NCI-H2081 treated with DMSO at 0.1 percent for 48 hours (cell line): Measurements from ENCODE around the gene KRTAP12-2.

ENCODE experiments used
- DNase-seq: peaks from one replicate; lab custom pipeline; 2025; lab: John Stamatoyannopoulos, UW

KRTAP12-2 gene, protein sequence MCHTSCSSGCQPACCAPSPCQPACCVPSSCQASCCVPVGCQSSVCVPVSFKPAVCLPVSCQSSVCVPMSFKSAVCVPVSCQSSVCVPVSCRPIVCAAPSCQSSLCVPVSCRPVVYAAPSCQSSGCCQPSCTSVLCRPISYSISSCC

DNA sequence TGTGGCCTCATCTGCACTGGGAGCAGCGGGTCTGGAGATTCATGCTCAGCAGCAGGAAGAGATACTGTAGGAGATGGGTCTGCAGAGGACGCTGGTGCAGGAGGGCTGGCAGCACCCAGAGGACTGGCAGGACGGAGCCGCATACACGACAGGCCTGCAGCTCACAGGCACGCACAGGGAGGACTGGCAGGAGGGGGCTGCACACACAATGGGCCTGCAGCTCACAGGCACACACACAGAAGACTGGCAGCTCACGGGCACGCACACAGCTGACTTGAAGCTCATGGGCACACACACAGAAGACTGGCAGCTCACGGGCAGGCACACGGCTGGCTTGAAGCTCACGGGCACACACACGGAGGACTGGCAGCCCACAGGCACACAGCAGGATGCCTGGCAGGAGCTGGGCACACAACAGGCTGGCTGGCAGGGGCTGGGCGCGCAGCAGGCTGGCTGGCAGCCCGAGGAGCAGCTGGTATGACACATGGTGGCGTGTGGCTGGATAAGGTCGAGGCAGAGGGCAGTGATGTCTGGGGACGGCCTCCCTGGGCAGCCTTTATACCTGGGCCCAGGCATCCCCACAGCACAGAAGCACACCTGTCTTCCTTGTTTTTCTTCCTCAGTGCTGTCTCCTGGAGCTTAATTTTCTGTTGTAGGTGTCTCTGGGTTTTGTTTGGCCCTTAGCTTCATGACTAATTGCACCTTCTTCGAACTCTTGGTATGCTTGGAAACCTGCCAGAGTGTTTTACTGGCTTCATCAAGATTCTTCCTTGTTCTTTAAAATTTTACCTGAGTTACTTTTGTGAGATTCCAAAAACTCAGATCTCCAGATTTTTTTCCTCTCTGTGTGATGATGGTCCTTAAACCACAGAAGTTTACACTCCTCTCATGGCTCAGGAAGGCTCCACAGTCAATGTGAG is at the start of gene KRTAP12-2:
KRTAP12-2 (minus strand) TSS at position 527 of the 920 bp plus-strand sequence; CDS start at position 486, 41 bp downstream.
- DNase-seq = peak; percentile 1

DNA sequence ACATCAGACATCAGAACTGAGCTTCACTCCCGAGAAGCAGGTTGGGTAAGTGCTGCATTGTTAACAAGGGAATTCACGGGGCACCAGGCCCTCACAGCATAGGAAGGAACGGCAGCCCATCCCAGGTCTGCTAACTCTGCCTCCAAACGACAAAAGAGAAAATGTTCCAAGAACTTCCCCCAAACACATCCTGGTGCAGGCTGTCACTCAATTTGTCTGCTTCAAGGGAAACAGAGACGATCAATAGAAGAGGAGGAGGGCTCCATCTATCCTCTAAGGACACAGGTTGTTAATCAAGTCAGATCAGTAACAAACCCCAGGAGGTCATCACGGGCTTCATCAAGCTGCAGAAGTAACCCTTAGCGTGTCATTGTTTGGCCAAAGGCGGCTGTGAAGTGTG is 48.2 kb upstream of the KRTAP12-2 start:
- no peak for DNase-seq

DNA sequence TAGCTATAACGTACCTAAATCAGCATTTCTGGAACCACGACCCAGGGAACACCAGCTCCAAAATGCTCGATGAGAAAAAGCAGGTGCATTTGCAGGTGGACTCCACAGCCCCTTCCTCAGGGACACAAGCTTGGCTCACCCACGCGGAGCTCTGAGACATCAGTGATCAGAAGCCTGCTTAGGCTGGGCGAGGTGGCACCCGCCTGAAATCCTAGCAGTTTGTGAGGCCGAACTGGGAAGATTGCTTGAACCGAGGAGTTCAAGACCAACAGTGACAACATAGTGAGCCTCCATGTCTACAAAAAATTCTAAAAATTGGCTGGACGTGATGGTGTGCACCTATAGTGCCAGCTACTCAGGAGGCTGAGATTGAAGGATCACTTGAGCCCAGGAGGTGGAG is 47.1 kb upstream of the KRTAP12-2 start:
- no peak for DNase-seq

DNA sequence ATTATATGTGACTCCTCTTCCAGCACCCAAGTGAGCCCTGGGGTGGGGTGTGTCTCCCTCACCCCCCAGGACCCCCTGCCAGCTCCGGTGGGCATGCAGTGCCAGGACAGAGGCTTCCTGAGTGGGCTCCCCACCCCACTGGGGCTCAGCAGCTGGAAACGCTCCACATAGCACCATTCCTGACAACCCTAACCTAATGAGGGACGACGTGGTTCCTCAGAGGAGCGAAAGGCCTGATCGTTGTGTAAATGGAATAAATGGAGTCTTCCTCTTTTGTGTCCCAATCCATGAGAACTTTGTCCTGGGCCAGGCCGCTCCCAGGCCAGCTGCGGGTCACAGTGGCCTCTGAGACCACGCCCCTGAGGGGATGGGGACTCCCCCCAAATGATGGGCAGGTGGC is 46.4 kb upstream of the KRTAP12-2 start:
- no peak for DNase-seq

DNA sequence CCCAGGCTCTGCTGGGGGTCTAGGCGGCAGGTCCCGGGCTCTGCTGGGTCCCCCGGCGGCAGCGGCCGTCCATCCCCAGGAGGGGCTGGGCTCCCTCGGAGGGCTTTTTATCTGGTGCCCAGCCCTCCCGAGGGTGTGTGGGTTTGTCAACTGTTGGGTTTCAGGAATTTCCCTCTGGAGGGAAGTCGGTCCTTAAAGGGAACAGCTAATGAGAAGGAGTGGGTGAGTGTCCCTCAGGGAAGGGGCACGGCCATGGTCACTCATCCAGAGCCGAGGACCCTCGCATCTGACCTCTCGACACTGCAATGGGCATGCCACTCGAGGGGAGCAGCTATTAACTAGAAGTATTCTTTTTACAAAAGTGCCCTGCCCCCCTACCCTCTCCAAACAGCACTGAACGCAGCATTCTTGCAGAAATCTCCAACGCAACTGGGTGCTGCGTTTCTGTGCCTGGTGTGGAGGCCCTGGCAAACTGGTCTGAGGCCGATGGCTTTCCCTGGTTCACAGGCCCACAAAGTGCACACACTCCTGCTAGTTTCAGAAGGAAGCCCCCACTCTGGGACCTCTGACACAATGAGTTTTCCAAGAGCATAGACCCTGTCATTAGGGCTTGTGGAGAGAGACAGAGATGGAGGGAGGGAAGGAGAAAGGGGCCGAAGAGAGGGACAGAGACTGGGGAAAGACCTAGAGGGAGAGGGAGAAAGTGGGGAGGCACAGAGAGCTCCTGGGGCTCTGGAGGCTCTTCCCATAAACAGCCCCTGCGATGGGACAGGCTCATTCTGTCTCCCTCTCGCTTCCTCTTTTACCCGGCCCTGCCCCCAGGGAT is 45.7 kb upstream of the KRTAP12-2 start:
- DNase-seq = no peak

DNA sequence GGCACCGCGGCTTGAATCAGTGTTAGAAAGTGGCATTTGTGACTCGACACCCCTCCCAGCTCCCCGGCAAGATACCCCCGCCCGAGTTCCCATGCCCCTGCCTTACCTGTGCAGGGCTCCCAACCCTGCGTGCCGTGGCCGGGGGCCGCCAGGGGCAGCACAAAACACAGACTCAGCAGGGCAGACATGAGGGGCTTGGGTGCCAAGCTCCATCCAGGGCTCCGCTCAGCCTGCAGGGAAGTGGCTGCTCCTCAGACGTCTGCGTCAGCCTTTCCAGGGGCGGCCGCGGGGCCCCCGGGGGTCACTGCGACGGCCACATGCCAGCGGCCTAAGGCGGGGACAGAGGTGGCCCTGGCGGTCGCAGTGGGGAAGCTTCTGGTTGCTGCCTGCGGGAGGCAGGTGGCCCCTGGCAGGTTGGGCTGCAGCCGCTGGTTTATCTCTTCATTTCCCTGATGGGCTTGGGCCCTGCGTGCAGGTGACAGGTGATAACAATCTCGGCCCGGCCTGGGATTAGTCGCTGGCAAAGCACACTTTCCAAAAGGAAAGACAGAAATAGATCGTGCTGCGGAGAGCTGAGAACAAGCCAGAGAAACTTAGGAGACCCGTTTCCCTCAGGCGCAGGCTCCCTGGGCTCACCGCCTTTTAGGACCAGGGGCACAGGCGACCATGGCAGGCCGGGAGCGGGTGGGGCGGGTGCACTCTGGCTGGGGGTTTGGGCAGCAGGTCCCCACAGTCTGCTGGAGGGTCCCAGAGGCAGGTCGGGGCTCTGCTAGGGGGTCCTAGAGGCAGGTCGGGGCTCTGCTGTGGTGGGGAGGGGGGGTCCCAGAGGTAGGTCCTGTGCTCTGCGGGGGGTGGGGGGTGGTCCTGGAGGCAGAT is 44.8 kb upstream of the KRTAP12-2 start, which contains the start of gene TSPEAR:
TSPEAR (minus strand) TSS at position 246 of the 876 bp plus-strand sequence; CDS start at position 188, 58 bp downstream.
- DNase-seq = peak; percentile 3

DNA sequence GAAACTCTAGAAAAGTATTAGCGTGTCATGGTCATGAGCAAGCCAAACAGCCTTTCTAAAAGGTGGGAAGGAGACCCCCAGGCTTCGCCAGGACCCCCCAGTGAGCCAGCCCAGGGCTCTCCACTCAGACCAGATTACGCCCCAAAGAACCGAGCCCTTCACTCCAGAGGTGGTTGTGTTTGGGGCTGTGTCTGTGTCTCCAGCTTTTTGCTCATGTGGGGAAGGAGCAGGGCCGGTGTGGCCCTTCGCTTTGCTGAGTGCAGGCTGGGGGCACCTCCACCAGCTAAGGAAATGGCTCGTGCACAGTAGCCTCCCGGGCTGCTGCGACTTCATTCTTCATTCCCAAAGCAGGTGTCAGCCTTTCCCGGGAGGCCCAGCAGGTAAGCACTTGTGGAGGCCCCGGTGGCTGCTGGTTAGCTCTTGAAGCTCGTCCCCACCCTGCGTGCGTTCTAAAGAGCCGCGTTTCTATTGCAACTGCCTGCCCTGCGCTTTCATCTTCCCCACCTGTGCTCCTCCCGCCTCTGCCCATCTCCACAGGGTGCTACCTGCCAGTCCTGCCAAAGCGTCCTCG is 44.1 kb upstream of the KRTAP12-2 start:
- peak; percentile 44 for DNase-seq

DNA sequence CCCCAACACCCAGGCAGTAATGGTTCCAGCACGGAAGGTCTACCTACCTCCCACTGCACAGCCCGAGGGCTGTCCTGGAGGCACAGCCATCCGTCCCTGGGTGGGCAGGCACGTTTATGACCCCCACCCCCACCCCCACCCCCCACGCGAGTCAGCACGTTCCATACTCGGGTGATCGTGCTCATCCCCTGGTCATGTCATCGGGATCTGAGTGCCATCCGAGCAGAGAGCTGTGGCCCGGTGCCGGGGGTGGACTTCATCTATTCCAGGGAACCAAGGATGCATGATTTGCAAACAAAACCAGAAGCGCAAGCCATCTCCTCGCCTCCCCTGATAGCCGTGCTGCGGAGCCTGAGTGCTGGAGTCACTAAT is 43.6 kb upstream of the KRTAP12-2 start:
- DNase-seq = no peak

DNA sequence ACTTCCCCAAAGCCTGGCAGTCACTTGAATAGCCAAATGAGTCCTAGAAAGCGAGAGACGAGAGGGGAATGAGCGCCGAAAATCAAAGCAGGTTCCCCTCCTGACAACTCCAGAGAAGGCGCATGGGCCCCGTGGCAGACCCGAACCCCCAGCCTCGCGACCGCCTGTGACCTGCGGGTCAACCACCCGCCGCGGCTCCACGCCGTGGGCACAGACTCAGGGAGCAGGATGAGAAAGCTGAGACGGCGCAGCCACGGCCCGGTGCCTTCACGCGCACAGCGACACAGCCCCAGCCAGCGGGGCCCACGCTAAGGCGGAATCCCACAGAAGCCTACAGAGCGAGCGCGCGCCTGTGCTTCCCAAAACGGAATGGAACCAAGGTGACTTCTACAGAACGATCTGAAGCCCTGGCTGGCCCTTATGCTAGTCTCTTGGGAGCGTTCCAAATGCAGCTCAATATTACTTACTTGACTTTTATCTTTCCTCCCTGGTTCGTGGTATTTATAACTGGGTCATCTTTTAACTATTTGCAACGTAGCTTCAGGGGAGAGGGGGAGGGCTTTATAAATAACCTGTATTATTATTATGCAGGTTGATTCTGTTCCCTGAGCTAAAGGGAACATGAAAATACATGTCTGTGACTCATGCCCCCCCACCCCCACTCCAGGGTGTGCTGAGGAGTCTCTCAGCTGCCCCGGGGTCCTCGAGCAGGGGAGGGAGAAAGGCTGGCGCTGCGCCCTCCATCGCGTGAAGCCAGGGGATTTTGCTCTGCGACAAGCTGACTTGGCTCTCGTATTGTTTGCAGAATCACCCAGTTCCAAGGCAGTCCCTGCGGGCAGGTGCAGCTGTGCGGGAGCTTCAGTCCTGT is 42.9 kb upstream of the KRTAP12-2 start:
- DNase-seq = peak; percentile 52

DNA sequence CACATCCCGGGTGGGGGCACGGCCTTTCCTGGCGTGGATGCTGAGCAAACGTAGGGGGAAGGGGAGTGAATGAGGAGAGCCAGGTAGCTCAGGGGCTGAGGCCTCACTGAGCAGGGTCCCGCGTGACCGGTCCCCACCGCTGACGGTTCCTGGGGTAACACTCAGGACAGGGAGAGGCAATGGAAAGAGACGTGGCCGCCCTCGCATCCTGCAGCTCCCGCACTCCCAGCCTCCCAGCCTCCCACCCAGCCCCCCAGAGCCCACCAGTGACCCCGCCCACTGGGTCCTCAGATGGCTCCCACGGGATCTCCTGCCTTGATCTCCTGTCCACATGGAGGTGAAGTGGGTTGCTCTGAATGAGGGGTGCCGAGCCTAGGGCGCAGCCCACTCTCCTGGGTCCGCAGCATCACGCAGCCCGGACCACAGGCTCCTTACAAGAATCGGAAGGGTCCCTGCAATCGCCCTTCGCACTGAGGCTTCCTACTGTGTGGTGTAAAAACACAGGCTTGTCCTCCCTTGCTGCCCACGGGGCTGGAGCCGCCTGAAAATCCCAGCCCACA is 42.2 kb upstream of the KRTAP12-2 start:
- DNase-seq = no peak

DNA sequence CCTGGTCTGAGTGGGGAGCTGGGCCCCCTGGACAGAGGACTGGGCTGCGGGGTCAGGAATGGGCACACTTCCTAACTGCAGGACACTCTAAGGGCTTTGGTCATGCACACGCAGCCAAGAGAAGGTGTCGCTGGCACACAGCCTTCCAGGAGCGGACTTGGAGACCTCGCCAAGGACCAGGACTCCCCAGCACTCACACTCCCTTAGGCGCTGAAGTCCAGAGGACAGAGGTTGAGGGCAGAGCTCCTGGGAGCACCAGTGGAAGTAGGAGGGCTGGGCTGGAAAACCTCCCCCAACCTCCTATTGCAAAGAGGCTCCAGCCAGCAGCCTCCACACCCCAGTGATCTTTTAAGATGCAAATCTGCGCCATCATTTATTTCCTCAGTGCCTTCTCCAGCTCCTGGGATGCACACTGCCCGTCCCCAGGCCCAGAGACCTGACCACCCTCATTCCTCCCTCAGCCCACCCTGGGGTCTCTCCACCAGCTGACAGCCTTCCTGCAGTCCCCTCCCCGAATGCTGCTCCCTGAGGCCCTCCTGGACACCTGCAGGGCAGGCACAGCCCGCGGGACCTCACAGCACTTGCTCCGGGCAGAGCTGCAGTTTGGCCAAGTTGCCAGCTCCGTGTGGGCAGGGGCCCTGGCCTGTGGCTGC is 41.6 kb upstream of the KRTAP12-2 start:
- DNase-seq = no peak

DNA sequence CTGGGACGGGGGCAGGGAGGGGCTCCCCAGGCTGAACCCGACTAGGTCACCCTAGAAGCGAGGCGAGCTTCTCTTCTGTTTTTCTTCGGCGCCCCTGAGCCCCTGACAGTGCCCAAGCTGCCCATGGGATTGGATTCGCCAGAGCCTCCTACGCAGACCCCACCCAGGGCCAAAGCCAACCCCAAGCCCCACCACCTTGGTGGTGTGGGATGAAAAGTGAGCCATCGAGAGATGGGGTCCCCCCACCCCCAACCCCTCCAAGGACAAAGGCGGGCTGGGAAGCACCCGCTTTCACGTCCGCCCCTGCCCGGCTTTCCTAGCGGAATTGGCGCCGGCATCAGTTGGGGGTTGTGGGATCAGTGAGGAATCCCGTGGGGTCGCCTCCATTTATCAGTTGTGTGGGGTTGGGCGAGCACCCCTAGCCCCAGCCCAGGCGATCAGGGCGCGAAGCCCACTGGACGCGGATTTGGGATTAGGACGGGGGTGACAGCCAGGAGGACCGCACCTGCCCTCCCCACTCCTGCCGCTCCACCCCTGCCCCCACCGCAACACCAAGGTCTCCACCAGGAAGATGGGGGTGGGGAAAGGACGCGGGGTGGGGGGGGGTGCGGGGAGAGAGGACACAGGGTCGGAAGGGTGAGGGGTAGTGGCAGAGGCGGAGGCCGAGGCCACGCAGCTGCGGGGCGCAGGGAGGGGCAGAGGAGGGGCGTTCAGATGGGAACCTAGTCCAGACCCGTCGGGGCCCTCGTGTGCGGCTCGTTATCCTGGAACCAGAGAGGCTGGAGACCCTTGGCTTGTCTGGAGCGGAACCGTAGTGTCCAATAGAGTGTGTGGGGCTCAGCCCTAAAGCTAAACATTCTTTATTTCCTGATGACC is 40.2 kb upstream of the KRTAP12-2 start:
- no peak for DNase-seq

DNA sequence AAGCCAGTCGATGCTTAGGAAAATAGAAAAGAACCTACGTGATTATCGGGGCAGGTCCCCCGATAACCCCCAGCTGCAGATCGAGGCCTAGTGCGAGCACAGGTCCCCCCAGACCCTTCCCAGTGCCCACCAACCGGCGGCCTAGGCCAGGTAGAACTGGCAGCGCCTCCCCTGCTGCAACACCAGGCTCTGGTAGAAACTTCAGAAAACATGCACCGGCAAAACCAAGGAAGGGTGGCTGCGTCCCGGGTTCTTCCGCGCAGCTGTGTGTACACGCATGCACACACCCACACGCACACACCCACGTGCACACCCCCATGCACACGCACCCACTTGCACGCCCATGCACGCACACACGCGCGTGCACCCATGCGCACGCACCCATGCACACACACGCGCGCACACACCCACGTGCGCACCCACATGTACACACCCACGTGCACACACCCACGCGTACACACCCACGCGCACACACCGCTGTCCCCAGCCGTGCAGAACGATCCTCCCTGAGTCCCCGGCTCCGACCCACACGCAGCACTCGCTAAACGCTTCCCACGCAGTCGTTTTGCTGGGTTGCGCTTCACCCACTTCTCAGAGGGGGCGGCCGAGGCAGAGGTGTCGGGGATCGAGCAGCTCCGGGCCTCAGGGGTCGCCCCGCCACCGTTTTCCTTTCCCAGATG is 39.4 kb upstream of the KRTAP12-2 start:
- no peak for DNase-seq

DNA sequence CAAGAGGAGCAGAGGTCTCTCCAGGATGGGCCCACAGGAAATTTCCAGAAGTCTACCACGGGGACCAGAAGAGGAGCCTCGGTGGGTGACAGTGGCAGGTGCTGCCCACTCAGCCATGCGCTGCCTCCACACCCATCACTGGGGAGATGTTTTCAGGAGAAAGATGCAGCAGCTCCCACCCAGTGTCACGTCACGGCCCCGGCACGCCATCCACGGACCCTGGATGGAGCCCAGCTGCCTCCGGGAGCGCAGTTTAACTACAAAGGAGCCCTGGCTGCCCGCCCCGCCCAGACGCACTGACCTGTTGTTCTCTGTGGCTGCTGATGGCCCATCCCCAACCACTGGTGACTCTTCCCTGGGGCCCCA is 37.9 kb upstream of the KRTAP12-2 start:
- DNase-seq = no peak

DNA sequence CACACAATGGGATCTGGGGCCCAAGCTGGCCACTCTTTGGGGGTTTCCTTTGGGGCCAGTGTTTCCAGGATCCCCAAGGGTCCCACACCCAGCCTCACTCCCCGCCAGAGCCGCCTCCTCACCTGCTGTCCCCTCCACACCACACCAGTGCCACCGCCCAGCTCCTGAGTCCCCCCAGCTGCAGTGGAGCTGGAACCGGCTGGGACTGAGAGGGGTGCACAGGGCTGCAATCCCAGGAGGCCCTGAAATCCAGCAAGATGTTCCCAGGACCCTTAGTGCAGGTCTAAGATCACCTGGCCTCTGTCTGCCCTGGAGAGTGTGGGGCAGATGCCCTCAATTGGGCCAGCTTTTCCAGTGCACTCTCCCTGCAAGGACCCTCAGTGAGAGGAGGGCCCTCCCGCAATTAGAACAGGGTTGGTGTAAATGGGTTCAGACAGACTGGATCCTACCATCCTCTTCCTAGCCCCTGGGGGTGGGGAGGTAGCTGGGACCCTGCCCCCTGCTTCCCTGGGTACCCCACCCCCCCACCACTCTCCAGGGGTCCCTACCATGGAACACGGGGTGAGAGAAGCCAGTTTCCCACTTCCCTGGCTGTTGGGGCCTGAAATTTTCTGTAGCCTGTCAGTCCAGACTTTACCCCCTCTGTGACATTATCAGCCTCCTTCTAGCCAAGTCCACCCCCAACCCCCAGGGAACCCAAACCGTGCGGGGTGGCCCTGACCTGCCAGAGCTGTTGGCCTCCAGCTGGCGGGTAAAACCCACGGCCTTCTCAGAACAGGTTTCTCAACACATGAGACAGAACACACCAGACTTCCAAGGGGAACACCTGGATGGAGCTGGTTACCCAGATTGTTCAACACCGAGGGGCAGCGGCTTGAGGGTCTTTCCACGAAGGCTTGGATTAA is 37.3 kb upstream of the KRTAP12-2 start:
- DNase-seq = no peak

DNA sequence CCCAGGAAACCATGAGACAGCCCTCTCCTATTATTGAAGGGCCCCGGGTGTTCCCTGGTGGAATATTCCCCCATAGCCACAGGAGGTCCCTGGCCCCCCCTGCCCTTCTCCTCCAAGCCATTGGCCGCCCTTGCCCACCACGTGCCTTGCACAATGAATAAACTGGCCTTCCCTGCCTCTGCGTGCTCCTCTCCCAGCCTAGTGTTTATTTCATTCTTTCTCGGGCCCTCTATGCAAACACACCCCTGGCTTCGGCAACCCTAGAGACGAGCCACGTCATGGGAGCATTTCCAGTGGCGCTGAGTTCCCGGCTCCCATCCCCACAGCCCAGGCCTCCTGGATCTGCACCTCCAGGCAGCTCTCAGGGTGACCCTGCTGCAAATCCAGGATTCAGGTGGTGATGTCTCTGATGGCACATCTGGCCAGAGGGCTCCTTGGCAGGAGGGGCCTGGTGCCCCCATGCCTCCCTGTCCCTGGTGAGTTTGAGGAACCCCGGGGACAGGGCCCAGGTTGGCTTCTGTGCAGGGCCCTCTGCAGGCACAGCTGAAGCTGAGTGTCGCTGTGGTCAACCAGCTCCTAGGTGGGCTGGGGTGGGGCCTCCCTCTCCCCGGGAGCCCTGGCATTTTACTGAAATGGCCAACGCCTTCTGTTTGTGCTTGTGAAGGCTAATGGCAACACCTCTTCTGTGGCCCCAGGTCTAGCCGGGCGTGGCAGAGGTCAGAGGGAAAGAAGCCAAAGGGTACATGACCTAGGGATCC is 36.4 kb upstream of the KRTAP12-2 start:
- DNase-seq = peak; percentile 5
